GM08714 (cell line): ENCODE results near the gene CTNNA3.

Experiments used
- H3K4me3 ChIP-seq: fragments of 200-500 bp; sonication (Bioruptor generic); 2 replicates; pipeline ENCODE4 v1.5.1; 2014; ENCODE audit warnings: mild to moderate bottlenecking, low read length, inconsistent platforms
- ZNF274 ChIP-seq: IDR thresholded peaks from 2 replicates; pipeline ENCODE4 v1.6.1; 2012; ENCODE audit warnings: mild to moderate bottlenecking, low read depth, low read length

The CTNNA3 gene

GRCh38 chr10:66982792-66983474, 713.1 kb downstream of the CTNNA3 start:
- no peak overlapping the region for H3K4me3 ChIP-seq
- TF ChIP-seq ZNF274: no peak

GRCh38 chr10:66982053-66982420, 714.0 kb downstream of the CTNNA3 start:
- H3K4me3 ChIP-seq: no peak overlapping the region
- TF ChIP-seq ZNF274: no peak

GRCh38 chr10:66981361-66982052, 714.5 kb downstream of the CTNNA3 start:
- H3K4me3 ChIP-seq: no peak overlapping the region
- TF ChIP-seq ZNF274: no peak

- no peak for TF ChIP-seq ZNF274
- H3K4me3 ChIP-seq: no peak overlapping the region
These were observed 715.7 kb downstream of the CTNNA3 start for GRCh38 chr10:66980246-66980815.

- no peak for TF ChIP-seq ZNF274
- H3K4me3 ChIP-seq: no peak overlapping the region
These were observed 731.0 kb downstream of the CTNNA3 start for GRCh38 chr10:66964946-66965345.

- no peak for TF ChIP-seq ZNF274
- H3K4me3 ChIP-seq: no peak overlapping the region
These were observed 737.5 kb downstream of the CTNNA3 start for GRCh38 chr10:66958466-66958865.

GRCh38 chr10:66951896-66952295, 744.1 kb downstream of the CTNNA3 start:
- no peak overlapping the region for H3K4me3 ChIP-seq
- TF ChIP-seq ZNF274: no peak

GRCh38 chr10:66943590-66943989, 752.4 kb downstream of the CTNNA3 start:
- TF ChIP-seq ZNF274: no peak
- H3K4me3 ChIP-seq: no peak overlapping the region

- TF ChIP-seq ZNF274: no peak
- no peak overlapping the region for H3K4me3 ChIP-seq
These were observed 753.6 kb downstream of the CTNNA3 start for GRCh38 chr10:66942407-66942806.

GRCh38 chr10:66941491-66941890, 754.5 kb downstream of the CTNNA3 start:
- no peak for TF ChIP-seq ZNF274
- H3K4me3 ChIP-seq: no peak overlapping the region

GRCh38 chr10:66940965-66941364, 755.0 kb downstream of the CTNNA3 start:
- no peak overlapping the region for H3K4me3 ChIP-seq
- no peak for TF ChIP-seq ZNF274

GRCh38 chr10:66934711-66935110, 761.3 kb downstream of the CTNNA3 start:
- TF ChIP-seq ZNF274: no peak
- H3K4me3 ChIP-seq: no peak overlapping the region

- H3K4me3 ChIP-seq: no peak overlapping the region
- TF ChIP-seq ZNF274: no peak
These were observed 764.0 kb downstream of the CTNNA3 start for GRCh38 chr10:66931949-66932343.

GRCh38 chr10:66931340-66931948, 764.6 kb downstream of the CTNNA3 start:
- no peak for TF ChIP-seq ZNF274
- H3K4me3 ChIP-seq: no peak overlapping the region

GRCh38 chr10:66929375-66929774, 766.6 kb downstream of the CTNNA3 start:
- no peak for TF ChIP-seq ZNF274
- no peak overlapping the region for H3K4me3 ChIP-seq

- no peak overlapping the region for H3K4me3 ChIP-seq
- TF ChIP-seq ZNF274: no peak
These were observed 767.2 kb downstream of the CTNNA3 start for GRCh38 chr10:66928776-66929175.
